Endothelial cell of umbilical vein (primary cell): ENCODE measurements around the gene ART5. TPM values are rescaled to one million over a fixed set of nuclear protein-coding genes. Genes with fewer than 3 reads are reported as not detected.

Experiments used
- BruUV-seq: library from RNA; stranded (reverse); fragments of 400-500 nt; replicated peaks from 2 replicates; lab custom pipeline; 2021; lab: Mats Ljungman, UMichigan
- CTCF ChIA-PET: fragments of 300-600, 350-600 bp; sonication (Branson Sonifier 250); formaldehyde crosslinking; loops from one replicate; lab custom pipeline; 2021; ENCODE audit warnings: antibody characterized with exemption, inconsistent platforms; lab: Charles Lee
- POLR2A ChIA-PET: fragments of 300-600, 350-600 bp; sonication (Branson Sonifier 250); formaldehyde crosslinking; loops from one replicate; lab custom pipeline; 2021; ENCODE audit warnings: antibody characterized with exemption, inconsistent platforms; lab: Charles Lee
- DNase-seq: peaks from one replicate; pipeline ENCODE4 v3.0.0-alpha.2; 2011; ENCODE audit warnings: low read depth, low spot score
- FAIRE-seq: peaks from 2 replicates; lab custom pipeline; 2011; peaks lifted over from hg19 to GRCh38; lab: Jason Lieb, UNC
- H2AFZ ChIP-seq: 2 replicates; pipeline ENCODE4 v1.6.0; 2012; ENCODE audit warnings: low read depth, low read length, control low read depth, inconsistent platforms
- H3K27ac ChIP-seq: 2 replicates; pipeline ENCODE4 v1.5.1; 2011; ENCODE audit warnings: low read depth, mild to moderate bottlenecking, control low read depth, low read length, moderate library complexity; ENCODE audit not compliant: insufficient read depth
- H3K27me3 ChIP-seq, 2 experiments: 2 replicates each; pipeline versions ENCODE4 v1.6.0 to v1.6.1; 2011; ENCODE audit warnings: low read length in 2 of 2, mixed read lengths in 1 of 2; ENCODE audit not compliant: control insufficient read depth in 2 of 2, insufficient read depth in 2 of 2
- H3K36me3 ChIP-seq, 2 experiments: 2 replicates in 1 of 2; 3 replicates in 1 of 2; pipeline ENCODE4 v1.5.1; 2011; ENCODE audit warnings: low read length in 2 of 2, mild to moderate bottlenecking in 1 of 2, moderate library complexity in 1 of 2; ENCODE audit not compliant: control insufficient read depth in 2 of 2, insufficient read depth in 2 of 2; ENCODE audit errors: extremely low read depth in 1 of 2
- H3K4me1 ChIP-seq: 3 replicates; pipeline ENCODE4 v1.5.1; 2011; ENCODE audit warnings: mild to moderate bottlenecking, low read length; ENCODE audit not compliant: control insufficient read depth, insufficient read depth; ENCODE audit errors: extremely low read depth
- H3K4me2 ChIP-seq: 2 replicates; pipeline ENCODE4 v1.6.1; 2011; ENCODE audit warnings: low read length, control low read depth, mixed read lengths; ENCODE audit not compliant: insufficient read depth
- H3K4me3 ChIP-seq, 3 experiments: fragments of 200-600 bp in 1 of 3; sonication (generic), shearing (Covaris generic) in 1 of 3; replicated peaks in 1 of 3; 2 replicates each; pipeline ENCODE4 v1.5.1; 2011 to 2016; ENCODE audit warnings: control low read depth in 3 of 3, low read length in 3 of 3, mild to moderate bottlenecking in 2 of 3, inconsistent platforms in 1 of 3, low read depth in 1 of 3, moderate library complexity in 1 of 3; ENCODE audit not compliant: insufficient read depth in 1 of 3
- H3K79me2 ChIP-seq: 2 replicates; pipeline ENCODE4 v1.6.0; 2012; ENCODE audit warnings: low read length, inconsistent platforms; ENCODE audit not compliant: control insufficient read depth, insufficient read depth
- H3K9ac ChIP-seq: replicated peaks from 2 replicates; pipeline ENCODE3; 2011; ENCODE audit warnings: low read length, control low read depth; ENCODE audit not compliant: insufficient read depth; ENCODE audit errors: extremely low read depth
- H3K9me1 ChIP-seq: replicated peaks from 3 replicates; pipeline ENCODE4 v1.6.0; 2011; ENCODE audit warnings: mild to moderate bottlenecking, low read length; ENCODE audit not compliant: control insufficient read depth, insufficient read depth; ENCODE audit errors: extremely low read depth
- H3K9me3 ChIP-seq: replicated peaks from 2 replicates; pipeline ENCODE4 v1.5.1; 2012; ENCODE audit warnings: low read length, inconsistent platforms; ENCODE audit not compliant: control insufficient read depth, insufficient read depth
- H4K20me1 ChIP-seq: replicated peaks from 2 replicates; pipeline ENCODE3; 2011; ENCODE audit warnings: mild to moderate bottlenecking, low read length; ENCODE audit not compliant: control insufficient read depth, insufficient read depth; ENCODE audit errors: extremely low read depth
- CTCF ChIP-seq, 2 donors: IDR thresholded peaks; 1 replicate in 1 of 2; 2 replicates in 1 of 2; pipeline ENCODE4 v1.5.1; 2011; ENCODE audit warnings: low read length in 2 of 2, mild to moderate bottlenecking in 2 of 2, moderate library complexity in 2 of 2, control low read depth in 1 of 2, inconsistent platforms in 1 of 2, low read depth in 1 of 2; ENCODE audit not compliant: insufficient read depth in 1 of 2; ENCODE audit errors: extremely low read depth in 1 of 2
- EZH2 ChIP-seq: IDR thresholded peaks from 2 replicates; pipeline ENCODE4 v1.6.1; 2012; ENCODE audit warnings: borderline replicate concordance, low read depth, mild to moderate bottlenecking, moderate library complexity, low read length, inconsistent platforms; ENCODE audit not compliant: severe bottlenecking
- FOS ChIP-seq: IDR thresholded peaks from 2 replicates; pipeline ENCODE4 v1.6.1; 2011; ENCODE audit warnings: mild to moderate bottlenecking, low read length, moderate library complexity, borderline replicate concordance; ENCODE audit not compliant: insufficient read depth
- GATA2 ChIP-seq: IDR thresholded peaks from 2 replicates; pipeline ENCODE4 v1.7.0; 2011; ENCODE audit warnings: low read depth, mild to moderate bottlenecking, moderate library complexity, mixed read lengths, low read length; ENCODE audit not compliant: insufficient read length, insufficient read depth
- JUN ChIP-seq: IDR thresholded peaks from 2 replicates; pipeline ENCODE4 v1.6.1; 2011; ENCODE audit warnings: borderline replicate concordance, low read depth; ENCODE audit not compliant: insufficient read length, insufficient read depth
- MYC ChIP-seq: IDR thresholded peaks from one replicate; pipeline ENCODE4 v1.6.1; 2011; ENCODE audit warnings: mild to moderate bottlenecking, low read depth, low read length
- POLR2A ChIP-seq: IDR thresholded peaks from 2 replicates; pipeline ENCODE4 v1.6.1; 2012; ENCODE audit warnings: low read depth, mild to moderate bottlenecking, control low read depth, low read length
- POLR2AphosphoS5 ChIP-seq: IDR thresholded peaks from 2 replicates; pipeline ENCODE4 v1.6.1; 2012; ENCODE audit warnings: low read depth, mild to moderate bottlenecking, control low read depth, low read length, moderate library complexity; ENCODE audit not compliant: insufficient read depth
- dilution Hi-C: fragments of 300-500 bp; cut with MboI; formaldehyde crosslinking; loops from one replicate; pipeline ENCODE4 v1.15.0; 2019; ENCODE audit warnings: low sequenced_read_pairs; ENCODE audit not compliant: extremely low pct_ligation_motif_present
- intact Hi-C: fragments of 100-400 bp; cut with micrococcal nuclease; formaldehyde crosslinking; loops from one replicate; pipeline ENCODE4 v1.10.0; 2022
- polyA plus RNA-seq, 4 experiments: library from polyadenylated mRNA; depleted of rRNA in 3 of 4; stranded (reverse) in 3 of 4; unstranded in 1 of 4; fragments of >200 nt; gene quantifications; 2 replicates each; pipeline versions ENCODE4 v1.2.1 to v1.2.3, GENCODE V29; 2011 to 2012; ENCODE audit warnings: missing spikeins in 1 of 4
- total RNA-seq: library from RNA; stranded (reverse); gene quantifications from 2 replicates; pipeline ENCODE4 v1.2.3, GENCODE V29; 2021
- TF ChIP-seq, protein P1 (sequence below): IDR thresholded peaks from 2 replicates; pipeline ENCODE4 v1.6.1; 2011; ENCODE audit not compliant: insufficient read depth, insufficient read length

ART5 gene
- total and polyA plus RNA-seq, 2 donors (not counting 3 experiments of a cell fraction or from before 2014, with no cell fraction given): not detected

DNA sequence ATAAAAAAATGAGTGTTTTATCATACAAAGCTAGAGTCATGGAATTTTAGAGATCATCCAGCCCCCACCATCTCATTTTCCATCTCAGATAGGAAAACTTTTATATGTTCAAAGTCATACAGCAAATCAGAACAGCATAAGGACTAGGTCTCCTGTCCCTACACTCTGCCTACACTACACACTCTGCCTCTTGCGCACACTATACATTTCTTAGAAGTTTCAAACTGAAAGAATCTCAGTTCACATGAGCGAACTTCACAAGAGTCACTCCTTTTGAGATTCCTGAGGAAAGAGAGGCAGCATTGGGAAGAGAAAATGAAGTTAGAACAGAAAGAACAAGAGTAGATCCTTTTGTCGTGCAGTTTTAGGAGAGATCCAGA is 36.5 kb downstream of the ART5 start:
- no TSS peak for BruUV-seq
- CTCF ChIA-PET: no interaction called here
- FAIRE-seq: no peak

More for the DNA sequence above, 36.5 kb downstream of the ART5 start:
- POLR2A ChIA-PET: no interaction called here
- H2AFZ ChIP-seq: no peak overlapping the region
- TF ChIP-seq MYC (no peak), EZH2 (no peak), POLR2AphosphoS5 (no peak), JUN (no peak), CTCF (IDR thresholded peaks at IDR 0.05; ENCODE audit: extremely low read depth in 1 of 2, insufficient read depth in 1 of 2, low read depth in 1 of 2, low read length in 2 of 2) (no peak), GATA2 (no peak), POLR2A (no peak), FOS (no peak)
- TF ChIP-seq, protein P1, sequence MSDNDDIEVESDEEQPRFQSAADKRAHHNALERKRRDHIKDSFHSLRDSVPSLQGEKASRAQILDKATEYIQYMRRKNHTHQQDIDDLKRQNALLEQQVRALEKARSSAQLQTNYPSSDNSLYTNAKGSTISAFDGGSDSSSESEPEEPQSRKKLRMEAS: no peak
- no peaks in the 10 kb centered on the region for H3K9me3 ChIP-seq
- no peaks in the 10 kb centered on the region for H4K20me1 ChIP-seq
- intact Hi-C loops (loop anchor here (10.0 kb wide), 1 partner anchor 120 kb away; no protein-coding TSS in a partner anchor), dilution Hi-C loops (no loop called here)
- H3K9ac ChIP-seq: no peak overlapping the region
- no peaks in the 10 kb centered on the region for H3K36me3 ChIP-seq
- H3K79me2 ChIP-seq: no peaks in the 10 kb centered on the region
- no peaks in the 10 kb centered on the region for H3K4me1 ChIP-seq
- no peak for DNase-seq
- H3K4me3 ChIP-seq: no peak overlapping the region
- no peak overlapping the region for H3K27ac ChIP-seq
- H3K27me3 ChIP-seq: no peaks in the 10 kb centered on the region
- no peak overlapping the region for H3K4me2 ChIP-seq
- H3K9me1 ChIP-seq: no peaks in the 10 kb centered on the region
